Esophagus muscularis mucosa (tissue), 4 donors: ENCODE data around the gene KLHL29. TPM values are rescaled to one million over a fixed set of nuclear protein-coding genes. Genes with fewer than 3 reads are reported as not detected.
A peak's percentile ranks its signal among the peaks of the same experiment; 100 is the strongest.

Experiments used
- DNase-seq: peaks from one replicate; pipeline ENCODE4 v3.0.0-alpha.2; 2017; ENCODE audit errors: extremely low spot score
- H3K27ac ChIP-seq, 4 donors: fragments of 200-600 bp; sonication (generic); replicated peaks in 1 of 4; 1 replicate in 3 of 4; 2 replicates in 1 of 4; pipeline ENCODE4 v1.5.1; 2016 to 2019; ENCODE audit warnings: mild to moderate bottlenecking in 1 of 4
- H3K27me3 ChIP-seq, 4 donors: fragments of 200-600 bp; sonication (generic); one replicate each; pipeline versions ENCODE4 v1.5.1 to v1.6.0; 2016 to 2019
- H3K36me3 ChIP-seq, 4 donors: fragments of 200-600 bp; sonication (generic); one replicate each; pipeline ENCODE4 v1.5.1; 2016 to 2019
- H3K4me1 ChIP-seq, 4 donors: fragments of 200-600 bp; sonication (generic); one replicate each; pipeline ENCODE4 v1.5.1; 2016 to 2019
- H3K4me3 ChIP-seq, 4 donors: fragments of 200-600 bp; sonication (generic); 1 replicate in 2 of 4; 2 replicates in 2 of 4; pipeline ENCODE4 v1.5.1; 2016 to 2019; ENCODE audit warnings: mild to moderate bottlenecking in 4 of 4, moderate library complexity in 1 of 4
- H3K9me3 ChIP-seq, 4 donors: fragments of 200-600 bp; sonication (generic); 1 replicate in 3 of 4; 2 replicates in 1 of 4; pipeline ENCODE4 v1.5.1; 2016 to 2019
- EP300 ChIP-seq: sonication (generic); formaldehyde crosslinking; IDR thresholded peaks from one replicate; pipeline ENCODE4 v1.6.1; 2017; ENCODE audit warnings: antibody characterized with exemption
- POLR2A ChIP-seq: fragments of 450-650 bp; IDR thresholded peaks from one replicate; pipeline ENCODE4 v1.6.1; 2017; ENCODE audit warnings: antibody characterized with exemption, moderate library complexity, mild to moderate bottlenecking, low read depth
- POLR2AphosphoS5 ChIP-seq, 2 donors: sonication (generic); formaldehyde crosslinking; IDR thresholded peaks; one replicate each; pipeline ENCODE4 v1.6.1; 2017; ENCODE audit warnings: antibody characterized with exemption in 2 of 2
- WGBS: methylation state at CpG from one replicate; pipeline ENCODE4 v1.1.5; 2018; 5-methylcytosine and 5-hydroxymethylcytosine counted together
- intact Hi-C: fragments of 100-400 bp; cut with DNase I; formaldehyde crosslinking; loops from one replicate; pipeline ENCODE4 v1.15.1; 2023
- total RNA-seq, 4 donors: library from RNA; depleted of rRNA; stranded (reverse); fragments of >200 nt; gene quantifications; one replicate each; pipeline versions ENCODE4 v1.1.0 to v1.2.1, GENCODE V29; 2016
- TF ChIP-seq, protein P1 (sequence below), 3 experiments: fragments of 200-600 bp in 2 of 3; fragments of 450-650 bp in 1 of 3; sonication (generic) in 2 of 3; IDR thresholded peaks; one replicate each; pipeline ENCODE4 v1.5.1; 2017 to 2019; ENCODE audit warnings: antibody characterized with exemption in 3 of 3, mild to moderate bottlenecking in 2 of 3, moderate library complexity in 1 of 3

The KLHL29 gene
- total RNA-seq, 4 donors from 2014 or later: 22.0 to 26.1 (median 23.4) TPM

DNA sequence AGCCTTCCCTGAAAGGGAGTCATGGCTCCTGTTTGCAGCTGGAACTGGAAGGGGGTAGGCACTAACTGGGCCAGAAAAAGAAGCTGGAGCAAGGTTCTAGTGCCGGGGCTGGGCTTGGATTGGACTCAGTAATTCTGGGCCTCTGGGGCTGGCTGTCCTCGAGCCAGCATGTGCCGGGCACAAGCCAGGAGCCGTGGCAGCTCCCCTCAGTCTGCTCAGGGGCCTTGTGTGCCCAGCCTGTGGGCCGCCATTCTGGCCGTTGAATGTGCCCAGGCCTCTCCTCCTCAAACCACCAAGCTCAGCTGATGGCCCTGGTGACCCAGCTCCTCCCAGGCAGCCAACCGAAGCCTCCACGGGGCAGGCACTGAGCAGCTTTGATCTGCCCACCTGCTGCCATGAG, 119.6 kb downstream of the KLHL29 start:
- TF ChIP-seq POLR2A (no peak), EP300 (no peak), POLR2AphosphoS5 (IDR thresholded peaks at IDR 0.05) (no peak)
- TF ChIP-seq, protein P1, sequence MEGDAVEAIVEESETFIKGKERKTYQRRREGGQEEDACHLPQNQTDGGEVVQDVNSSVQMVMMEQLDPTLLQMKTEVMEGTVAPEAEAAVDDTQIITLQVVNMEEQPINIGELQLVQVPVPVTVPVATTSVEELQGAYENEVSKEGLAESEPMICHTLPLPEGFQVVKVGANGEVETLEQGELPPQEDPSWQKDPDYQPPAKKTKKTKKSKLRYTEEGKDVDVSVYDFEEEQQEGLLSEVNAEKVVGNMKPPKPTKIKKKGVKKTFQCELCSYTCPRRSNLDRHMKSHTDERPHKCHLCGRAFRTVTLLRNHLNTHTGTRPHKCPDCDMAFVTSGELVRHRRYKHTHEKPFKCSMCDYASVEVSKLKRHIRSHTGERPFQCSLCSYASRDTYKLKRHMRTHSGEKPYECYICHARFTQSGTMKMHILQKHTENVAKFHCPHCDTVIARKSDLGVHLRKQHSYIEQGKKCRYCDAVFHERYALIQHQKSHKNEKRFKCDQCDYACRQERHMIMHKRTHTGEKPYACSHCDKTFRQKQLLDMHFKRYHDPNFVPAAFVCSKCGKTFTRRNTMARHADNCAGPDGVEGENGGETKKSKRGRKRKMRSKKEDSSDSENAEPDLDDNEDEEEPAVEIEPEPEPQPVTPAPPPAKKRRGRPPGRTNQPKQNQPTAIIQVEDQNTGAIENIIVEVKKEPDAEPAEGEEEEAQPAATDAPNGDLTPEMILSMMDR (IDR thresholded peaks at IDR 0.05): no peak
- WGBS: 92% methylated on average over 8 of the region's 8 CpGs
- no peak for DNase-seq

DNA sequence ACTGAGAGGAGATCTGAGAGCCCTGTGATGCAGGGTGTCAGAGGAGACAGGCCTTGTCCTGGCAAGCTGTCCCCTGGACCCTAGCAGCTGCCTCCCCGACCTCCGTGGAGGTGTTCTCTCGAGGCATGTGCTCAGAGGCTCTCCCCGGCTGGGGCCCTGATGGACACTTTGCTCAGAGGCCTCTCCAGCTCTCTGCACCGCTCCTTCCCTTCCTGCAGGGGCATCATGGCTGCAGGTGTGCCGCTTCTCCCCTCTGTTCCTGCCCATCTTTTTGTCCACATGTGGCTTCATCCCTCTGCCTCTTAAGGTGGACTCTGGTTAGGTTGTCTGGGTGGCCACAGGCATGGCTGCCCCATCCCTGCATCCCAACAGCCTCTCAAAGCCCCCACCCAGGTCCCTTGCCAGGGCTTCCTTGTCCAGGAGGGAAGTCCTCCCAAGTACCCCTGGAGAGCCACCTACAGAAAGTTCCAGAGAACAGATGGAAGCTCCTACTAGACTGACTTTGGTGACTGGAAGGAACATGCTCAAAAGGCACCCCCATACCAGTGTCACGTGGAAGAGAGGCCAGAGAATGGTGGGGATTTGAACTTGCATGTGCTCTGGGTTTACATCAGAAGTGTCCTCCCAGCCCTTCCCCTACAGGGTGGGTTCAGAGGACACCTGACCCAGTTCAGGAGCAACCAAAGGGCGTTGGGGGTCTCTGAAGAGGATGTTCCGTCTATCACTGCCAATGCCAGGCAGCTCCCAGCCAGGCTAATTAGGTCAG, 120.4 kb downstream of the KLHL29 start:
- Histone ChIP-seq H3K27ac (peak overlapping the region in 1 of 4 donors; percentile 58), H3K4me1 (peaks cover 31 to 69% (median 59%) of the 10 kb centered on the region in 4 donors), H3K36me3 (no peaks in the 10 kb centered on the region), H3K9me3 (no peaks in the 10 kb centered on the region), H3K4me3 (no peak overlapping the region), H3K27me3 (no peaks in the 10 kb centered on the region)
- WGBS: 96% methylated on average over 6 of the region's 9 CpGs
- intact Hi-C loops: no loop called here
- DNase-seq: no peak
- TF ChIP-seq POLR2A (no peak), POLR2AphosphoS5 (IDR thresholded peaks at IDR 0.05) (no peak), EP300 (no peak)
- TF ChIP-seq, protein P1 (IDR thresholded peaks at IDR 0.05): no peak

More for the DNA sequence above, 119.6 kb downstream of the KLHL29 start:
- no peaks in the 10 kb centered on the region for H3K27me3 ChIP-seq
- H3K4me3 ChIP-seq: no peak overlapping the region
- H3K36me3 ChIP-seq: no peaks in the 10 kb centered on the region
- H3K9me3 ChIP-seq: no peaks in the 10 kb centered on the region
- intact Hi-C loops: no loop called here
- H3K27ac ChIP-seq: peak overlapping the region in 3 of 4 donors; percentile 20 to 76 (median 24)
- H3K4me1 ChIP-seq: peaks cover 31 to 69% (median 65%) of the 10 kb centered on the region in 4 donors

DNA sequence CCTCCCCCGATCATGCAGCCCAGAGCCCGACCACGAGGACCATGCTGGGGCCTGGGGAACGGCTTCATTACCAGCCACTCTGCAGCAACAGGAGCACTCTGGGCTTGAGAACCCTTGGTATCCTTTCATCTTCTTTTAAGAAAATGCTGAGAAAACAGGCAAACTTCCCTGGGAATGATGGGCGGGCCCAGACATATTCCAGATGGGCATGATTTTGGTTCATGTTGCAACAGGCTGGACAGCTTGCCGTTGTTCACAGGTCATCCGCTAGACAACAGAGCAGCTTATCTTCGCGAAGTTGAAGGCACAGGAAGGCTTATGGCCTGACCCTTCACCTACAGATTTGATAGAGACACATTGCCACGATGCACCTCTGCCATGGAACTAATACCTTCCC, 121.0 kb downstream of the KLHL29 start:
- WGBS: 94% methylated on average over 9 of the region's 10 CpGs
- intact Hi-C loops: no loop called here
- Histone ChIP-seq H3K4me3 (no peak overlapping the region), H3K27ac (peak overlapping the region in 3 of 4 donors; percentile 50 to 60 (median 58)), H3K27me3 (no peaks in the 10 kb centered on the region), H3K9me3 (no peaks in the 10 kb centered on the region), H3K36me3 (no peaks in the 10 kb centered on the region), H3K4me1 (peaks cover 31 to 69% (median 59%) of the 10 kb centered on the region in 4 donors)
- TF ChIP-seq POLR2AphosphoS5 (IDR thresholded peaks at IDR 0.05): peak in 1 of 2 donors; percentile 25
- no peak for TF ChIP-seq EP300
- DNase-seq: no peak

DNA sequence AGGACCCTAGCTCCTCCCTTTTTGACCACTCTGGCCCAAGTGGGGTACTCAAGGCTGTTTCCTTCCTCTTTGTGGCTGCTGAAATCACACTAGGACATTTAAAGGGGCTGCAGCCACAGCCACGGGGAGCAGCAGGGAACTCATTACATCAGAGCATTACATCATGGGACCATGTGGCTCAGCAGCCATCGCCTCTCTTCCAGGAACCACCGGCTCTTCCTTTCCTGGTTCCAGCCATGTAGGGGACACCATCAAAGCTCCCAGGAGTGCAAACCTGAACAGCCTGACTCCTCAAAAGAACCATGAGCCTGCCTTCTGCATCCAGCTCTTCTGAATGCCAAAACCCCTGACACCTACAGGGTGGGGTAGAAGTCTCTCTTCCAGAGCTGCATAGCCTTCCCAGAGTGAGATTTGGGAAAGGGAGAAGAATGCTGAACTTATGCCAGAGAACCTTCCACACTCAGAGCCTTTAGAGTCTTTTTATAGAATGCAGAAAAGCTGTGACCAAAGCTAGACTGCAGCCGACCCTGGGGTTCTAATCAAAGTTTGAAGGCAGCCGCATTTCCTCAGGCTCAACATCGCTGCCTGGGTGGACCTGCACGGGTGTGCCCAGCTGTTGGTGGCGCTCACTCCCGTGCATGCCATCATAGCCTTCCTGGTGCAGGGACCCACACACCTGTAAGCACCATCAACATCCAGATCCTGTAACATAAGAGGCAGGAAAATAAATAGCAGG, 121.7 kb downstream of the KLHL29 start:
- Histone ChIP-seq H3K27ac (peak overlapping the region in 3 of 4 donors; percentile 50 to 60 (median 58)), H3K4me3 (no peak overlapping the region), H3K4me1 (peaks cover 31 to 64% (median 56%) of the 10 kb centered on the region in 4 donors), H3K27me3 (no peaks in the 10 kb centered on the region), H3K9me3 (no peaks in the 10 kb centered on the region), H3K36me3 (no peaks in the 10 kb centered on the region)
- TF ChIP-seq EP300: no peak
- TF ChIP-seq, protein P1 (IDR thresholded peaks at IDR 0.05): no peak
- TF ChIP-seq POLR2AphosphoS5 (IDR thresholded peaks at IDR 0.05): peak; percentile 7 to 37
- no peak for TF ChIP-seq POLR2A
- 39% methylated on average over 9 of the region's 9 CpGs for WGBS
- no peak for DNase-seq
- intact Hi-C loops: no loop called here

DNA sequence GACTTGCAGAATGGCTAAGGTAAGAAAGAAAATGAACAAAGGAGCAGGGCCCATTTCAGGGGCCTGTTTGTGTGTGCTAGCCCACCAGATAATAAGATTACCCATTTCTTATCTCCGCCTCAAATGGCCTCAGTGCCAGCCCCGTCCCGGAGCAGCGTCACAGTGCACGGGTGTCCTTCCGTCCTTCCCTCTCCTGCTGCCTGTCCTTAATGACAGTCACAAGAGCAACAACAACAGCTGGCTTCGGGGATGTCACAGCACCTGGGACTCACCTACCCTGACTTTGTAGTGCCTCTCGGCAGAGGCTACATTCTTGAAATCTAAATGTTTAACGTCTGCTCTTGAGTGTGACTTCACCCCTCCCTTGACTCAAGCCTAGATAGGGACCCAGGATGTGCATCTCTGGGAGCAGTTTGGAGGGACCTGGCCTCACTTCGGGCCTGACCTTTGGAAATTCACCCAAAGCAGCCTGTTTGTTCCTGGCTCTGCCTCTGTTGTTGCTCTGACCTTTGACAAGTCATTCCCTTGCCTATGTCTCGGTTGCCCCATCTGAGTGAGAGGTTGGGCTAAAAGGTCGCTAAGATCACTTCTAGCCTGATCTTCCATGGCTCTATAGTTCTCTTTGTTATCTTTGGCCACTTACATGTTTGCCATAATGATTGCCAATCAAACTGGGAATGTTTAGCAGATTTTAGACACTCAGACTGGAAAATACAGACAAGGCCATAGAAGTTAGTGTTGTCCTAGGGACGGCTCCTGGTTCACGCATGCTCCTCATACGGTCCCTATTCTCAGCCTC, 122.5 kb downstream of the KLHL29 start:
- intact Hi-C loops: no loop called here
- WGBS: 90% methylated on average over 15 of the region's 15 CpGs
- Histone ChIP-seq H3K9me3 (no peaks in the 10 kb centered on the region), H3K27me3 (no peaks in the 10 kb centered on the region), H3K4me3 (no peak overlapping the region), H3K27ac (peak overlapping the region in 3 of 4 donors; percentile 50 to 60 (median 58)), H3K36me3 (no peaks in the 10 kb centered on the region), H3K4me1 (peaks cover 31 to 57% (median 49%) of the 10 kb centered on the region in 4 donors)
- TF ChIP-seq EP300 (no peak), POLR2AphosphoS5 (IDR thresholded peaks at IDR 0.05) (no peak), POLR2A (no peak)
- TF ChIP-seq, protein P1 (IDR thresholded peaks at IDR 0.05): no peak
- no peak for DNase-seq
